HG03175 (cell line): ENCODE data around the gene CRB3.
"Not testable (repeated sequence)": the region's sequence is repeated elsewhere in the genome, so short reads cannot be mapped to it uniquely, and the experiment has no call there.

Experiments
- ATAC-seq: cut with Tn5 transposase; IDR thresholded peaks from one replicate; pipeline ENCODE4 v1.9.1; 2021; ENCODE audit warnings: mild to moderate bottlenecking, moderate library complexity; ENCODE audit not compliant: unreplicated experiment

Gene CRB3

DNA sequence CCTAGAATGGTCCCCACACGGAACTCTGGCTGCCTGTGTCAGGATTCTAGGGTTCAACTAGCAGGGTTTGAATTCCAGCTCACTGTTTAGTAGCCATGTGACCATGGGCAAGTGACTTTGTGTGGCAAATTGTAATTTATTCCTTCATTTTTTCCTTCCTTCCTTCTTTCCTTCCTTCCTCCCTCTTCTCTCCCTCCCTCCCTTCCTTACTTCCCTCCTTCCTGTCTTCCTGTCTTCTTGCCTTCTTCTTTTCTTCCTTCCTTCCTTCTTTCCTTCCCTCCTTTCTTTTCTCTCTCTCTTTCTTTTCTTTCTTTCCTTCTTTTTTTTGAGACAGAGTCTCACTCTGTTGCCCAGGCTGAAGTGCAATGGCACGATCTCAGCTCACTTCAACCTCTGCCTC is 26.1 kb downstream of the CRB3 start:
- ATAC-seq: no peak

DNA sequence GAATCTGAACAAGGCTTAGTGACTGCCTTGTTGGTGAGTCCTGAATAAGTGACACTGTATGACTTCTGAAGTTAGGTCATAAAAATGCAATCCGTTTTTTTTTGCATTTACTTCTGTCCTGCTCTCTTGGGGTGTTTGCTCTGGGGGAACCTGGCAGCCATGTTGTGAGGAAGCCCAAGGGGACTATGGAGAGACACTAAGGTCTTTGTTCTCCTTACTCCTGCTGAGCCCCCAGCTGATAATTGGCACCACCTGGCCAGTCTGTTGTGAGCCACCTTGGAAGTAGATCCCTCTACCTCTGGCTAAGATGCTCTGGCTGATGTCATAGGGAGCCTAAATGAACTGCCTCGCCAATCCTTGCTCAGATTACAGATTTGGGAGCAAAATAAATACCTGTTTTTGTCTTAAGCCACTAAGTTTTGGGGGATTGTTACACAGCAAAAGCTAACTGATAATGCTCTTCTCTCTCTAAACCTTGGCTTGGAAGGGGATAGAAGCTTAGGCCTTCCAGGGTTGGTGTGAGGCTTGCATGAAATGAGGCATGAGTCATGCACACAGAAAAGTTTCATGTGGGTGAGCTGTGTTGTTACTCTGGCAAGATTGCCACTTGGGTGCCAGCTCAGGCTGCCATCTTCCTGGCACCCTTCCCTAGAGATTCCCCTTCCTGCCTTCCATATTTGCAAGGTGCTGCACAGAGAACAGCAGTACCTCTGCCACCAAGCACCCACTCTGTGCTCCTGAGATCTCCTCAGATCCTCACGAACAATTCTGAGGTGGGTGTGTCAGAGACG is 27.9 kb downstream of the CRB3 start:
- ATAC-seq: no peak

DNA sequence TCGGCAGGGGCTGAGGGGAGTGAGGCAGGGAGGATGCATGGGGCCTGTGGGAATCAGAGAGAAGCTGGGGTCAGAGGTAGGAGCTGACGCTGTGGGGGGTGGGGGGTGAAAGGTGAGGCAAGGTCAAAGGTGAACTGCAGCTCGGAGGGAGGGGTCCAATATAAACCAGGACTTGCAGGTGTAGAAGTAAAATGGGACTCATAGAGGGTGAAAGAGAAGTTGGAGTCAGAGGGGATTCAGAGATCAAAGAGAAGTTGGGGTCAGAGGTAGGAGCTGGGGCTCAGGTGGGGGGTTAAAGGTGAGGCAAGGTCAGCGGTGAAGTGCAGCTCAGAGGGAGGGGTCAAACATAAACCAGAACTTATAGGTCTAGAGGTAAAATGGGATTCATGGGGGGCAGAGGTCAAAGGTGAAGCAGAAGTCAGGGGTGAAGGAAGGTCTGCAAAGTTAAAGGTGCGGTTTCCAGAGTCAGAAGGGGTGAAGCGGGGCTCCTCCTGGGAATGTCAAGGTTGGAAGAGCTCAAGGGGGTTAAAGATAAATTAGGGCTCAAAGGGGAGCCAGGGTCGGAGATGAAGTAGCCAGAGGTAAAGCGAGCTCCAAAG is 30.5 kb downstream of the CRB3 start:
- no peak for ATAC-seq

DNA sequence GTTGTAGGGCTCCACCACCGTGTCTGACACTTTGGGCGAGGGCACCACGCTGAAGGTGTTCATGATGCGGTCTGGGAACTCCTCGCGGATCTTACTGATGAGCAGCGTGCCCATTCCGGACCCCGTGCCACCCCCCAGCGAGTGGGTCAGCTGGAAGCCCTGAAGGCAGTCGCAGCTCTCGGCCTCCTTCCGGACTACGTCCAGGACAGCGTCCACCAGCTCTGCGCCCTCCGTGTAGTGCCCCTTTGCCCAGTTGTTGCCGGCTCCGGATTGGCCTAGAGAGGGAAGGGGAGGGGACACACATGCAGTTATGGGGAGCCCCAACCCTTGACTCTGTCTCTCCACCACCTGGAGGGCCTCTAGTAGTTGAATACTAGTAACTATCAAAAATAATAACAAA is 31.9 kb downstream of the CRB3 start:
- ATAC-seq: no peak

DNA sequence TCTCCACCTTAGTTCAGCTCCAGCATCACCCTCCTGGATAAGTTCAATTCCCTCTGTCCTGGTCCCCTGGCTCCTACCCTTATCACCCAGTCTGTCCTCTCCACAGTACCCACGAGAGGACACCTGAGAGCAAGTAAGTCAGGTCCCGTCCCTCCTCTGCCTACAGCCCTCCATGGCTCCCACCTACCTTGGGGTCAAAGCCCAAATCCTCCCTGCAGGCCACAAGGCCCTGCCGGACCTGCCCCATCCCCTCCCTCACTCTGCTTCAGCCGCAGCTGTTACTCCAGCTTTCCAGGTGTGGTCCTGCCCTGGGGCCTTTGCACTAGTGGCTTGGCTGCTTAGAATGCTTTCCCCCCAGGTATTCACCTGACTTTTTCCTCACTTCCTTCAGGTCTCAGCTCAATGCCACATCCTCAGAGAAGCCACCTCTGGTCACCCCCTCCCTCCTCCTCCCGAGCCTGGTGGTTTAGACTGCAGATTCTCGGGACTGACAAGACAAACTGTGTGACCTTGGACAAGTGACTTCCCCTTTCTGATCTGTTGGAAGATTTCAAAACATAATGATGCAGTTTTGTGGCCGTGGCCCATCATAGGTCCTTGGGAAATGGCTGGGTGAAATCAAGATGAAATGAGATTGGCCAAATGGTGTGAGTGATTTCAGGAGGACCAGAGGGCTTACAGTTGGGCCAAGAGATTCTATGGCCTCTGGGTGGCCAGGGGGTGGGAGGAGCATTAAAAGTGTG is 34.4 kb downstream of the CRB3 start:
- no peak for ATAC-seq

DNA sequence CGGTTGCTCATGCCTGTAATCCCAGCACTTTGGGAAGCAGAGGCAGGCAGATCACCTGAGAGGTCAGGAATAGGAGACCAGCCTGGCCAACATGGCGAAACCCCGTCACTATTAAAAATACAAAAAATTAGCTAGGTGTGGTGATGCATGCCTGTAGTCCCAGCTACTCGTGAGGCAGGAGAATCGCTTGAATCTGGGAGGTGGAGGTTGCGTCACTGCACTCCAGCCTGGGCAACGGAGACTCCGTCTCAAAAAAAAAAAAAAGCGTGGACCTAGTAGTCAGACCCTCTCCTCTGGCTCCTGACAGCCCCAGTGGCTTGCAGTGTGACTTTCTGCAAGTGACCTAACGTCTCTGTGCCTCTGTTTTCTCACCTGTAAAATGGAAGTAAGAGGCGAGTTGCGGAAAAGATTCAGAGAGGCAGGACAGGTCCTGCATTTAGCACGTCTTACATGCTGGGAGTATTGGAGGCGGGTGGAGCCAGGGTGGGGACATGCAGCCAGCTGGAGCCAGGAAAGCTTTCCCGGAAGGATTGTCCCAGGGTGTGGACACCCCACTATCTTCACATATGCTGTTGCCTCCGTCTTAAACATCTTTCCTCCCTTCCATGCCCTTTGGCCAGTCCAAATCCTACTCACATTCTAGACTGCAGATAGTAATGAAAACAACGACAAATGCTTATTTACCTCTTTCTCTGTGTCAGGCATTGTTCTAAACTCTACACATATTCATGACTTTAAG is 35.1 kb downstream of the CRB3 start:
- no peak for ATAC-seq

DNA sequence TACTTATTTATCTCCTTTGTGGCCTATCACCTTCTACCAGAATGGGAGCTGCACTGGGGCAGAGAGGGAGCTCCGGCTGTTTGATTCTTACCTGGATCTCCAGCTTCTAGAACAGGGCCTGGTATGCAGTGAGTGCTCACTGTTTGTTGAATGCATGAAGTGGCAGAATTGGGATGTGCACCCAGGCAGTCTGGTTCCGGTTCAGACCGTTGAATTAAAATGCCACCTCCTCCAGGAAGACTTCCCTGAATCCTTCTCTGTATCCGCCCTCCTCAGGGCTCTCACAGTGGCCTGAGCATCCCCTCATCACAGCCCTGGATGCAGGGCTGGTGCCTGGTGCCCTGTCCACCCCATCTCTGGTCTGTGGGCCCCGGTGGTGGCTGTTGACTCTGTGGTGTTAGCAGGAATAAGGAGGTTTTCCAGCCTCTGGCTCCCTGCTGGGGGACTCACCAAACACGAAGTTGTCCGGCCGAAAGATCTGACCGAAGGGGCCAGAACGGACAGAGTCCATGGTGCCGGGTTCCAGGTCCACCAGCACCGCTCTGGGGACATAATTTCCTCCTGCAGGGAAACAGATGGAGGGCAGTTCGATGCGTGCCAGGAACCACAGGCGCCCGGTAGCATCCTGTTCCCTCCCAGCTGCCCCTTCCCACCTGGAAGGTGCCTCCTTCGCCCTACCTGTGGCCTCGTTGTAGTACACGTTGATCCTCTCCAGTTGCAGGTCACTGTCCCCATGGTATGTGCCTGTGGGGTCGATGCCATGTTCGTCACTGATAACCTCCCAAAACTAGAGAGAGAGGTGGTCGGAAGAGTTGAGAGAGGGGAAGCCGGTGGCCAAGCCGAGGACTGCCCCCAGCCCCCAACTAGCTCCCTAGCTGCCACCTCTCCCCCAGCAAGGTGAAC is 37.0 kb downstream of the CRB3 start:
- no peak for ATAC-seq

DNA sequence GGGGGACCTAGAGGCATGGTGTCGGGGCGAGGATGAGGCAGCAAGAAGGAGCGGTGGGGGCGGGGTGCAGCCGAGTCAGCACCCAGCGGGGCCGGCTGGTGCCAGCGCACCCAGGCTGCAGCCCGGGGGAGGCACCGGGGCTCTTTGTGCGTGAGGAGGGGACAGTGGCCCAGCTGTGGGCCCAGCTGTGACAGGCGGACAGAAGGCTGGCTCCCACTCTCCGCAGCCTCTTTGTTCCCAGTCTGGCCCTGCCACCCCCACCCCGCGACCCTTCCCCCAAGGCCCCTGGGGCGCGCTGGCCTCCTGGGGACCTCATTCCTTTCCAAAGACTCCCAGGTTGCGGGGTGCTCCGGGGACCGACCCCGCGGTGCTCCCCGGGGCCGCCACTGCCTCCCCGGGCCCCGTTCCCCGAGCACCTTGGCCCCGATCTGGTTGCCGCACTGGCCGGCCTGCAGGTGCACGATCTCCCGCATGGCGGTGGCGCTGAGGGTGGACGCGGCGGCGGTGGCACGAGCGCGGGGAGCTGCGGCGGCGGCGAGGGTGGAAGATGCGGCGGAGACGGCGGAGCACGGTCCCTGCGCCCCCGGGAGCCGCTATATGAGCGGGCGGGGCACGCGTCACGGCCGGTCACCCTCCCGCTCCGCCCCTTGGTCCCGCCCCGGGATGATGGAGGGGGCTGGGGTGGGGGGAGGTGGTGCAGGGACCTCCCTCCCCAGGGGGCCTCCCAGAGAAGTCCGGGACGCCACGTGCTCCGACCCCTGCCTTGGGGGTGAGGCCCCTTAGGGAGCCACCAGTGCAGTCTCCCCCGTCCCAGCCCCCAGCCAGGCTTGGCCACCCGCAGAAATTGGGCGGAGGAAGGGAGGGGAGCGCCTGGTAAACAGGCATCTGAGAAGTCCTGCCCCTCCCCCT is 37.9 kb downstream of the CRB3 start, which contains the start of gene TUBB4A:
Gene TUBB4A (minus strand): TSS at position 570 of the 909 bp plus-strand sequence. CDS start 97 bp downstream, at position 473.
- no peak for ATAC-seq

DNA sequence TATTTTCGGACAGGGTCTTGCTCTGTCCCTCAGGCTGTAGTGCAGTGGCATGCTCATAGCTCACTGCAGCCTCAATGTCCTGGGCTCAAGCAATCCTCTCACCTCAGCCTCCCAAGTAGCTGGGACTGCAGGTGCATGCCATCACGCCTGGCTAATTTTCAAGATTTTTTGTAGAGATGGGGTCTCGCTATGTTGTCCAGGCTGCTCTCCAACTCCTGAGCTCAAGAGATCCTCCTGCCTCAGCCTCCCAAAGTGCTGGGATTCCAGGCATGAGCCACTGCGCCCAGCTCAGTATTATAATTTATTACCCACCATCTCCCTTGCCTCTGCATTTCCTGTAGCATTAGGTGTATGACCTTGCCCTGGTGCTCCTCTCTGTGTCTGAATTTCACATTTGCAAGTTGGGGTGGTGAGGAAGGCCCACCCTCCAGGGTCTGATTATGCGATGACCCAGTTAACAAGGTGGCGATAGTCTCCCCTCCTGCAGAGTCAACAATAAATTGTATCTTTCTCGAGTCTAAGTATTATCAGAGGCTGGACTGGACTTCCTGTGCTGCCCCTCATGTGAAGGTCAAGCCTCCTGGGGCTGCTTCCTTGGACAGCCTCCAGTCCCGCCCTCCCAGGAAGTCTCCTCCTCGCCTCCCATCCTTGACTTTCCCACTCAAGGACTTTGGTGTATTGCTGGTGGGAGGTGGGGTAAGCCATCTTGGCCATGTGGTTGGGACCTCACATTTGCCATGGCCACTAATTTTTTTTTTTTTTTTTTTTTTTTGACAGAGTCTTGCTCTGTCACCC is 39.5 kb downstream of the CRB3 start:
- no peak for ATAC-seq

DNA sequence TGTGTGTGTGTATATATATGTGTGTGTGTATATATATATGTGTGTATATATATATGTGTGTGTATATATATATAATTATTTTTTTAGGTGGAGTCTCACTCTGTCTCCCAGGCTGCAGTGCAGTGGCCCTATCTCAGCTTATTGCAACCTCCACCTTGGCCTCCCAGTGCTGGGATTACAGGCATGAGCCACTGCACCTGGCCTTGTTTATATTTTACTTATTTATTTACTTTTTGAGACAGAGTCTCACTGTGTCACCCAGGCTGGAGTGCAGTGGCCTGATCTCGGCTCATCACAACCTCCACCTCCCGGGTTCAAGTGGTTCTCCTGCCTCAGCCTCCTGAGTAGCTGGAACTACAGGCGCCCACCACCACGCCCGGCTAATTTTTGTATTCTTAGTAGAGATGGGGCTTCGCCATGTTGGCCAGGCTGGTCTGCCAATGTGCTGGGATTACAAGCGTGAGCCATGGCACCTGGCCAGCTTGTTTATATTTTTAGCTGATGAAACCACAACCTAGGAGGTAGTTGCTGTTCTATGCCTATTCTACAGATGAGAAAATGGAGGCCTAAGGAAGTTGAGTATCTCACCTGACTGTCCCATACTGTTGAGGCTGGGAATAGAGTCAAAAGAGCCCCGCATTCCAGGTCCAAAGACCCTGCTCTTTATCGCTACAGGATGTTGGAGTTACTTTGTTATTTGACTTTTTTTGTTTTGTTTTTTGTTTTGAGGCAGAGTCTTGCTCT is 44.1 kb downstream of the CRB3 start:
- not testable (repeated sequence) for ATAC-seq

DNA sequence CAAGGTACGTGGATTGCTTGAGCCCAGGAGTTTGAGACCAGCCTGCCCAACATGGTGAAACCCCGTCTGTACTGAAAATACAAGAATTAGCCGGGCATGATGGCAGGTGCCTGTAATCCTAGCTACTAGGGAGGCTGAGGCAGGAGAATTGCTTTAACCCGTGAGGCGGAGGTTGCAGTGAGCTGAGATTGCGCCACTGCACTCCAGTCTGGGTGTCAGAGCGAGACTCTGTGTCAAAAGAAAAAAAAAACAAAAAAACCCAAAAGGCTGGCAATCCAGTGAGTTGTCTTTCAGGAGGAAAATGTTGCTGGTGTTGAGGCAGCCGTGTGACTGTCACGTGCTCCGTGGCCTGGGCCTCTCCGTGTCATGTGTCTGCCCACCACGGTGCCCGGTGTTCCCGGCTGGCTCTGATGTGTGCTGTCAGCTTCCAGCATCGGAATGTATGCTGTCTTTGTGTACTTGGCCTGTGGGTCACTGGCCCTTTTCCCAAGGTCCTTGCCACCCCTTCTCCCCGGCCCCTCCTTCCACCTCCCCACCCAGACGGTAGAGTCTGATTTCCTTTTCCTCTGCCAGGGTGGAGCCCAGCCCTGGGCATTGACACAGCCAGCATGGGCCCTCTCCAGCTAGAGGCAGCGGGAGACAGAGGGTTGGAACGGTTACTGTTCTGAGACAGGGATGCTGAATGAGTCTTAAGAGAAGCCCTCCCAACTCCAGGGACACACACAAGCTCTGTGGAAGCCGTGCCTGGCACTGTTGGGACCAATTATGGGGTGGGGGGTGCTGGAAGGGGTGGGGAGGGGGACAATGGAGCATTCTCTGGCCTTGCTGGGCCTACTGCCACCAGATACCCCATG is 45.3 kb downstream of the CRB3 start:
- no peak for ATAC-seq

DNA sequence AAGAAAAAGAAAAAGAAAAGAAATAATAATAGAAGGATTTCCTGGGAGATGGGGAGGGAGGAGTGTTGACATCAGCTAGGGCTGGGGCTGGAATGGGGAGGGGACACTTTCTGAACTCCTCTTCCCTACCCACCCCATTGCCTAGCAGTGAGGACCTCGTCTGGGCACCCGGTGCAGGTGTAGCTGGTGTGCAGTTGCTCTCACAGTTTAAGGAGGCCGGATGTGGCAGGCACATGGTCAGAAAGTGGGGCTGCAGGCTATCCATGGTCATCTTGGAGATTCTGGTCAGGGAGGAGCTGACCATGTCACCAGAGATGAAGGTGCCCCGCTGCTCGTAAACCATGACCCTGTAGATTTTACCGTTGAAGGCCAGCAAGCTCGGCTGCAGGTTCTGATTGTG is 46.5 kb downstream of the CRB3 start:
- no peak for ATAC-seq

DNA sequence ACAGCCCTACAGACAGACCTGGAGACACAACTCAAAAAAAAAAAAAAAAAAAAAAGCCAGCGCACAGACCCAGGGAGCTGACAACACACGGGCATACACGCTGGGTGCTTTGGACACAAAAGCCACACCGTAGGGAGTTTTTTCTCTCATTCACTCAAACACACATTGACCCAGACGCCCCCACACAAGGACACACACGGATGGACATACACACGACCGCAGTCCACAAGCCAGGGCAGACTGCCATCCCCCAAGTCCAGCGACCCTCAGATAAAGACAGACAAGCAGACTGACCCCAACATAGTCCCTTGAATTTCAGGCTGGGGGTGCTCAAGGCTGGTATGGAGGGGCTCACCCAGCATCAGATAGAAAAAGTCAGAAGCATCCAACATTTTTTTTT is 50.0 kb downstream of the CRB3 start:
- no peak for ATAC-seq

DNA sequence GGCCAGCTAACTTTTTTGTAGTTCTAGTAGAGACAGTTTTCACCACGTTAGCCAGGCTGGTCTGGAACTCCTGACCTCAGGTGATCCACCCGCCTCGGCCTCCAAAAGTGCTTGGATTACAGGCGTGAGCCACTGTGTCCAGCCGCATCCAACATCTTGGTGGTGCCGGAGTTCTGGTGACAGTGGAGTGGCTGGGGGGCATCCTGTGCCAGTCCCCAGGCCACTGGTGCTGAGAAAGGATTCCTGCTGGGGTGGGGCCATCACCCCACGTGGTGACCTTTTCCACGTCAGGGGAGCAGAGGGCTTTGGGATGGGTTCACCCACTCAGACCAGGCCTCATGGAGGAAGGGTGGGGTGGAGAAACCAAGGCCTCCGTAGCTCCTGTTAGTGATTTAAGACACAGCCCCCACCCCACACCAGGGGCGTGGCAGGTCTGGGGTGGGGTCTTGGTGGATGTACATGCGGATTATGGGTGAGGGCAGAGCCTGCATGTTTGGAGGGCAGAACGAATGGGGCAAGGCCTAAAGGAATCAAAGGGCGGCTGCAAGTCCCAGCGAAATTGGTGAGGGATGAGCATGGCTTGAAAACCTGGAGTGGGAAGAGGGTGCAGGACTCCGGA is 51.0 kb downstream of the CRB3 start:
- ATAC-seq: no peak

DNA sequence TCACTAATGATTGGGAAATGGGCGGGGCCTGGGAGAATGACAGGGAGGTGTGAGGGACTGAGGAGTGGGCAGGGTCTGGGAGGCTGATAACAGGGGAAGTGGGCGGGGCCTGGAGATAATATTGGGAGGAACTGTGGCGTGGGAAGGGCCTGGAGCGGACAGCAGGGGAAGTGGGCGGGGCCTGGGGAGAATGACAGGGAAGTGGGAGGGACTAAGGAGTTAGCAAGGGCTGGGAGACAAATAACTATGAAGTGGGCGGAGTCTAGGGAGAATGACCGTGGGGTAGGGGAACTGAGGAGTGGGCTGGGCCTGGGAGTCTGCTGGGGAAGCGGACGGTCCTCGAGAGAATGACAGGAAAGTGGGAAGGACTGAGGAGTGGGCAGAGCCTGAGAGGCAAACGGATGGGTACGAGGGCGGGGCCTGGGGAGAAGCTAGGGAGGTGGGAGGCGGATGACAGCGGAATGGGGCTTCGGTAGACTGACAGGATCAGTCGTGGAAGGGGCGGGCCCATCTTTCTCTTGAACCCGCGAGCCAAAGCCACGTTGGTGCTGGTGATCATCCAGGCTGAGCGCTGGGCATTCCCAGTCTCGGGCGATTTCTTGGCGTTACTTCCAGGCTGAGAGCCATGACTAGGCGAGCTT is 52.1 kb downstream of the CRB3 start:
- peak; percentile 52 for ATAC-seq
